GM10266 (cell line): Measurements from ENCODE around the gene EIF4G3.

Source experiments
- DNase-seq: peaks from one replicate; pipeline ENCODE4 v3.0.0; 2012; ENCODE audit errors: extremely low spot score
- CTCF ChIP-seq: IDR thresholded peaks from 2 replicates; pipeline ENCODE4 v1.5.1; 2012; ENCODE audit warnings: mild to moderate bottlenecking, low read depth; ENCODE audit not compliant: control insufficient read depth, insufficient read depth; ENCODE audit errors: missing control alignments

EIF4G3 gene

GRCh38 chr1:21021311-21021710, 155.4 kb downstream of the EIF4G3 start:
- no peak for TF ChIP-seq CTCF
- DNase-seq, result no peak

DNA sequence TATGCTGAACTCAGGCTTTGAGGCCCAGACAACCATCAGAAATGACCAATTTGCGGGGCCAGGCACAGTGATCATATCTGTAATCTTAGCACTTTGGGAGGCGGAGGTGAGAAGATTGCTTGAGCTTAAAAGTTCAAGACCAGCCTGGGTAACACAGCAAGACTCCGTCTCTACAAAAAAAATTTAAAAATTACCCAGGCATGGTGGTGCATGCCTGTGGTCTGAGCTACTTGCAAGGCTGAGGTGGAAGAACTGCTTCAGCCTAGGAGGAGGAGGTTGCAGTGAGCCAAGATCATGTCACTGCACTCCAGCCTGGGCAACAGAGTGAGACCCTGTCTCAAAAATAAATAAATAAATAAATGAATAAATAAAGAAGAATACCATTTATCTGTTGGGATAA, 156.5 kb downstream of the EIF4G3 start:
- TF ChIP-seq CTCF, result no peak
- DNase-seq, result no peak

DNA sequence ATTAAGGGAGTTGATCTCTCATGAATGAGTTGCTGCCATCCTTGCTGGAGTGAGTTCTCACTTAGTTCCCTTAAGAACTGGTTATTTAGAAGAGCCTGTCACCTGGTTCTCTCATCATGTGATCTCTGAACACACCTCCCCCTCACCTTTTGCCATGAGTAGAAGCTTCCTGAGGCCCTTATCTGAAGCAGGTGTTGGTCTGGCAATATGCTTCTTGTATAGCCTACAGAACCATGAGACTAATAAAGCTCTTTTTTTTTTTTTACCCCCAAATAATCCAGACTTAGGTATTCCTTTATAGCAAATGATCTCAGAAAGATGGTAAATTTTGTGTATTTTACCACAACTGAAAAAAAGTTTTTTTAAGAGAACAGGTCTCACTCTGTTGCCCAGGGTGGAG, 158.0 kb downstream of the EIF4G3 start:
- no peak for DNase-seq
- no peak for TF ChIP-seq CTCF

DNA sequence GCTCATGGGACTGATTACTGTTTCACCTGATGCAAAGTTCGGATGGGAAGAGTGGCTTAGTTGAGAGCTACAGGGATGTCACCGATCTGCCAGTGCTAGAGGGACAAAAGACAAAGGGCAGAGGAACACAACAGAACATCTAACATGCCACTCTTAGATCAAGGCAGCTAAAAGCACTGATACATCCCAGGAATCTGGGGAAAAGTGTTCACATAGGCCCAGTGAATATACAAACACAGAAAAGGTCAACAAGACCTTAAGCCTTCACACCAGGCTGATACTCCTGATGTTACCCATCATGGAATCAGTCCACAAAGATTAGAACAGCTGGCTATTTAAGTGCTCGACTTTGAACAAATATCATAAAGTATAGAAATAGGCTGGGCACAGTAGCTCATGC, 163.2 kb downstream of the EIF4G3 start:
- no peak for DNase-seq
- TF ChIP-seq CTCF, result no peak

GRCh38 chr1:21012937-21013336, 163.8 kb downstream of the EIF4G3 start:
- DNase-seq, result no peak
- TF ChIP-seq CTCF, result no peak

- no peak for DNase-seq
- no peak for TF ChIP-seq CTCF
Observed at GRCh38 chr1:21007876-21008275, 168.8 kb downstream of the EIF4G3 start.

- DNase-seq, result no peak
- TF ChIP-seq CTCF, result no peak
Observed at GRCh38 chr1:21005466-21006239, 171.0 kb downstream of the EIF4G3 start.
